GM12878 (cell line): Measurements from ENCODE around the gene TGFB2. TPM values are rescaled to one million over a fixed set of nuclear protein-coding genes. Genes with fewer than 3 reads are reported as not detected.

Experiments used
- ATAC-seq: fragments of 200-7000 bp; cut with Tn5 transposase; 3 replicates; pipeline ENCODE4 v1.9.1; 2020; ENCODE audit warnings: mild to moderate bottlenecking, moderate library complexity
- BruUV-seq: library from RNA; stranded (reverse); fragments of 400-500 nt; replicated peaks from 2 replicates; lab custom pipeline; 2021; lab: Mats Ljungman, UMichigan
- CTCF ChIA-PET: fragments of 300-600 bp; sonication (Branson Sonifier 250); formaldehyde crosslinking; extraction: SDS; loops from one replicate; lab custom pipeline; 2021; ENCODE audit warnings: inconsistent platforms; lab: Yijun Ruan, JAX
- POLR2A ChIA-PET: fragments of 350-600 bp; formaldehyde crosslinking; extraction: SDS; loops from one replicate; lab custom pipeline; 2021; ENCODE audit warnings: inconsistent platforms; lab: Charles Lee
- RAD21 ChIA-PET: fragments of 300-600 bp; sonication (Branson Sonifier 250); formaldehyde crosslinking; loops from one replicate; lab custom pipeline; 2023; ENCODE audit warnings: antibody characterized with exemption; ENCODE audit not compliant: unreplicated experiment; lab: Charles Lee
- SMC1A ChIA-PET: fragments of 300-600 bp; sonication (Branson Sonifier 250); formaldehyde crosslinking; loops from one replicate; lab custom pipeline; 2023; ENCODE audit not compliant: unreplicated experiment, uncharacterized antibody; lab: Charles Lee
- DNase-seq: peaks from one replicate; pipeline ENCODE4 v3.0.0-alpha.2; 2011; ENCODE audit warnings: low read depth, low spot score
- FAIRE-seq: peaks from 3 replicates; lab custom pipeline; 2011; peaks lifted over from hg19 to GRCh38; lab: Jason Lieb, UNC
- H2AFZ ChIP-seq: 2 replicates; pipeline ENCODE4 v1.6.0; 2011; ENCODE audit warnings: low read depth, low read length, control low read depth; ENCODE audit not compliant: control insufficient read depth
- H3K27ac ChIP-seq: 2 replicates; pipeline ENCODE4 v1.5.1; 2011; ENCODE audit warnings: control low read depth; ENCODE audit not compliant: control insufficient read depth, insufficient read depth
- H3K27me3 ChIP-seq, 2 experiments: replicated peaks in 1 of 2; 2 replicates each; pipeline versions ENCODE4 v1.6.0 to v1.6.1; 2011; ENCODE audit warnings: low read length in 1 of 2; ENCODE audit not compliant: control insufficient read depth in 2 of 2, insufficient read depth in 2 of 2
- H3K36me3 ChIP-seq, 2 experiments: 2 replicates each; pipeline ENCODE4 v1.5.1; 2011; ENCODE audit warnings: low read length in 1 of 2; ENCODE audit not compliant: control insufficient read depth in 2 of 2, insufficient read depth in 2 of 2
- H3K4me1 ChIP-seq: 2 replicates; pipeline ENCODE4 v1.6.1; 2011; ENCODE audit warnings: mild to moderate bottlenecking, low read length, moderate library complexity, mixed read lengths; ENCODE audit not compliant: control insufficient read depth, insufficient read depth
- H3K4me2 ChIP-seq: 2 replicates; pipeline ENCODE4 v1.6.0; 2011; ENCODE audit warnings: control low read depth; ENCODE audit not compliant: control insufficient read depth, insufficient read depth
- H3K4me3 ChIP-seq: fragments of 200-600 bp; sonication (generic); 2 replicates; pipeline ENCODE4 v1.5.1; 2016
- H3K79me2 ChIP-seq: 2 replicates; pipeline ENCODE4 v1.6.0; 2011; ENCODE audit warnings: low read length; ENCODE audit not compliant: control insufficient read depth, insufficient read depth
- H3K9ac ChIP-seq: 2 replicates; pipeline ENCODE4 v1.8.0; 2011; ENCODE audit warnings: low read length, control low read depth, mixed read lengths; ENCODE audit not compliant: control insufficient read depth, insufficient read depth
- H3K9me3 ChIP-seq: replicated peaks from 3 replicates; pipeline ENCODE4 v1.5.1; 2011; ENCODE audit warnings: mild to moderate bottlenecking, low read length; ENCODE audit not compliant: control insufficient read depth, insufficient read depth
- H4K20me1 ChIP-seq: 2 replicates; pipeline ENCODE4 v1.6.0; 2011; ENCODE audit not compliant: control insufficient read depth, insufficient read depth
- CBX5 ChIP-seq: sonication (generic); IDR thresholded peaks from 2 replicates; pipeline ENCODE4 v1.6.1; 2016; ENCODE audit warnings: low read depth, moderate library complexity, mild to moderate bottlenecking, inconsistent platforms
- HDAC2 ChIP-seq: fragments of 200-600 bp; sonication (generic); IDR thresholded peaks from 2 replicates; pipeline ENCODE4 v1.6.1; 2017
- RFX5 ChIP-seq: IDR thresholded peaks from 2 replicates; pipeline ENCODE4 v1.6.1; 2011; ENCODE audit warnings: low read depth, low read length, improper control_type of control experiment
- SIX5 ChIP-seq: IDR thresholded peaks from 2 replicates; pipeline ENCODE4 v1.6.1; 2011; ENCODE audit warnings: mild to moderate bottlenecking, low read depth, low read length, moderate library complexity; ENCODE audit not compliant: severe bottlenecking
- SMC3 ChIP-seq: IDR thresholded peaks from 2 replicates; pipeline ENCODE4 v1.6.1; 2011; ENCODE audit warnings: low read length, improper control_type of control experiment, borderline replicate concordance
- WGBS: methylation state at CpG from one replicate; pipeline ENCODE4 v1.1.6; 2016; ENCODE audit warnings: low lambda C conversion rate; ENCODE audit not compliant: insufficient replicate concordance, insufficient coverage; ENCODE audit errors: missing lambda C conversion rate; 5-methylcytosine and 5-hydroxymethylcytosine counted together
- in situ Hi-C: fragments of 300-500 bp; cut with MboI; formaldehyde crosslinking; loops from 9 replicates; pipeline ENCODE4 v1.14.3; 2018; ENCODE audit warnings: mixed read lengths
- intact Hi-C: fragments of 100-400 bp; cut with micrococcal nuclease; formaldehyde crosslinking; loops from one replicate; pipeline ENCODE4 v1.14.2; 2022; ENCODE audit not compliant: unreplicated experiment
- polyA plus RNA-seq, 11 experiments: library from polyadenylated mRNA; depleted of rRNA in 4 of 11; unstranded in 6 of 11; stranded (reverse) in 5 of 11; fragments of >200 nt; fragmentation: Nextera tagmentation in 4 of 11; fragmentation: Illumina TruSeq in 1 of 11; extraction: Ambion mirVana in 4 of 11; extraction: Trizol in 1 of 11; gene quantifications; 1 replicate in 1 of 11; 2 replicates in 10 of 11; pipeline versions ENCODE4 v1.2.1 to v1.2.3, GENCODE V29; 2011 to 2016; ENCODE audit warnings: inconsistent platforms in 2 of 11, missing spikeins in 2 of 11, low read depth in 1 of 11
- total RNA-seq, 4 experiments: library from RNA; depleted of rRNA in 3 of 4; stranded (reverse); fragments of >200 nt in 3 of 4; fragmentation: Illumina TruSeq in 1 of 4; extraction: Trizol in 1 of 4; gene quantifications; 2 replicates each; pipeline versions ENCODE4 v1.2.1 to v1.2.3, GENCODE V29; 2013 to 2021
- TF ChIP-seq, protein P1 (sequence below): IDR thresholded peaks from 2 replicates; pipeline ENCODE4 v1.6.1; 2011; ENCODE audit warnings: low read depth, low read length, improper control_type of control experiment, borderline replicate concordance
- TF ChIP-seq, protein P2 (sequence below): fragments of 450-650 bp; IDR thresholded peaks from 2 replicates; pipeline ENCODE4 v1.6.1; 2017; ENCODE audit warnings: borderline replicate concordance

TGFB2 gene
- total and polyA plus RNA-seq, 10 of the 15 experiments (the other 5 are each of a cell fraction or from before 2014, with no cell fraction given) = 0.03 to 0.11 (median 0.04) TPM; not detected in 6

DNA sequence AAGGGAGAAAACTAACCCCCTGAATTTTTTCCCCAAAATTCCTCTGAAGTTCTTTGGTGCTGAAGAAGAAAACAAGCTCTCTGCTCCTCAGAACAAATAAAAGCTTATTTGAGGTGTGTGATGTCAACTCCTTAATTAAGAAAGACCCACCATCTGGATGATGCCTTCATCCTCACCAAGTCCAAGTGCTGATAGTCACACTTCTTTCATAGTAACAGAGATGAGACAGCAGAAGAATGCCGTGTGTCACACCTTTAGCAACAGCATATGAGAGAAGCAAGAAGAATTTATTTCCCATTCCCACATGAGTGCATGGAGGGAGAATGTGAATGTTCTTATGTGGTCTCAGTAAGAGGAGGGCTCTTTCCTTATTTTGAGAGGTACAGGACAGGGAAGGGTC, 91.2 kb downstream of the TGFB2 start:
- in situ Hi-C loops = no loop called here
- ChIA-PET CTCF (no interaction called here), SMC1A (no interaction called here), POLR2A (no interaction called here), RAD21 (no interaction called here)
- BruUV-seq = no TSS peak
- Histone ChIP-seq H3K4me3 (no peak overlapping the region), H3K79me2 (no peaks in the 10 kb centered on the region), H3K27me3 (no peaks in the 10 kb centered on the region), H3K4me2 (no peak overlapping the region), H3K4me1 (no peaks in the 10 kb centered on the region), H3K36me3 (no peaks in the 10 kb centered on the region), H3K9ac (no peak overlapping the region), H3K9me3 (no peaks in the 10 kb centered on the region), H3K27ac (no peak overlapping the region), H4K20me1 (no peaks in the 10 kb centered on the region), H2AFZ (no peak overlapping the region)
- 0% methylated on average over 1 of the region's 1 CpG for WGBS
- no peak for ATAC-seq
- no peak for DNase-seq
- intact Hi-C loops = no loop called here
- no peak for FAIRE-seq
- TF ChIP-seq RFX5 (no peak), SMC3 (no peak), CBX5 (no peak), HDAC2 (no peak), SIX5 (no peak)
- TF ChIP-seq, protein P1, sequence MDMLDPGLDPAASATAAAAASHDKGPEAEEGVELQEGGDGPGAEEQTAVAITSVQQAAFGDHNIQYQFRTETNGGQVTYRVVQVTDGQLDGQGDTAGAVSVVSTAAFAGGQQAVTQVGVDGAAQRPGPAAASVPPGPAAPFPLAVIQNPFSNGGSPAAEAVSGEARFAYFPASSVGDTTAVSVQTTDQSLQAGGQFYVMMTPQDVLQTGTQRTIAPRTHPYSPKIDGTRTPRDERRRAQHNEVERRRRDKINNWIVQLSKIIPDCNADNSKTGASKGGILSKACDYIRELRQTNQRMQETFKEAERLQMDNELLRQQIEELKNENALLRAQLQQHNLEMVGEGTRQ = no peak
- TF ChIP-seq, protein P2, sequence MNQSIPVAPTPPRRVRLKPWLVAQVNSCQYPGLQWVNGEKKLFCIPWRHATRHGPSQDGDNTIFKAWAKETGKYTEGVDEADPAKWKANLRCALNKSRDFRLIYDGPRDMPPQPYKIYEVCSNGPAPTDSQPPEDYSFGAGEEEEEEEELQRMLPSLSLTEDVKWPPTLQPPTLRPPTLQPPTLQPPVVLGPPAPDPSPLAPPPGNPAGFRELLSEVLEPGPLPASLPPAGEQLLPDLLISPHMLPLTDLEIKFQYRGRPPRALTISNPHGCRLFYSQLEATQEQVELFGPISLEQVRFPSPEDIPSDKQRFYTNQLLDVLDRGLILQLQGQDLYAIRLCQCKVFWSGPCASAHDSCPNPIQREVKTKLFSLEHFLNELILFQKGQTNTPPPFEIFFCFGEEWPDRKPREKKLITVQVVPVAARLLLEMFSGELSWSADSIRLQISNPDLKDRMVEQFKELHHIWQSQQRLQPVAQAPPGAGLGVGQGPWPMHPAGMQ = no peak
